HG03469 (cell line): ENCODE results near the gene LENG8.

Source experiments
- ATAC-seq: cut with Tn5 transposase; IDR thresholded peaks from one replicate; pipeline ENCODE4 v1.9.1; 2021; ENCODE audit warnings: mild to moderate bottlenecking, moderate library complexity, moderate number of reproducible peaks; ENCODE audit not compliant: unreplicated experiment

LENG8 gene

DNA sequence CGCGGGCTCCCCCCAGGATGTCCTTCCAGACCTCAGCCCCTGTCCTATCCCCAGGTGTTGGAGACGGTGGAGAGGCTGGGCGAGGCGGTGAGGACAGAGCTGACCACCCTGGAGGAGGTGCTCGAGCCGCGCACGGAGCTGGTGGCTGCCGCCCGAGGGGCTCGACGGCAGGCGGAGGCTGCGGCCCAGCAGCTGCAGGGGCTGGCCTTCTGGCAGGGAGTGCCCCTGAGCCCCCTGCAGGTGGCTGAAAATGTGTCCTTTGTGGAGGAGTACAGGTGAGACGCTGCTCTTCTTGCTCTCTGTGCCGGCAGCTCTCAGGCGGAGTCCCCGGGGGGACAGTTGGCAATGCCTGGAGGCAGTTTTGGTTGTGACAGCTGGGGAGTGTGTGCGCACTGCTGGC is 26.9 kb upstream of the LENG8 start:
- no peak for ATAC-seq

GRCh38 chr19:54424201-54424600 is 24.8 kb upstream of the LENG8 start:
- no peak for ATAC-seq

DNA sequence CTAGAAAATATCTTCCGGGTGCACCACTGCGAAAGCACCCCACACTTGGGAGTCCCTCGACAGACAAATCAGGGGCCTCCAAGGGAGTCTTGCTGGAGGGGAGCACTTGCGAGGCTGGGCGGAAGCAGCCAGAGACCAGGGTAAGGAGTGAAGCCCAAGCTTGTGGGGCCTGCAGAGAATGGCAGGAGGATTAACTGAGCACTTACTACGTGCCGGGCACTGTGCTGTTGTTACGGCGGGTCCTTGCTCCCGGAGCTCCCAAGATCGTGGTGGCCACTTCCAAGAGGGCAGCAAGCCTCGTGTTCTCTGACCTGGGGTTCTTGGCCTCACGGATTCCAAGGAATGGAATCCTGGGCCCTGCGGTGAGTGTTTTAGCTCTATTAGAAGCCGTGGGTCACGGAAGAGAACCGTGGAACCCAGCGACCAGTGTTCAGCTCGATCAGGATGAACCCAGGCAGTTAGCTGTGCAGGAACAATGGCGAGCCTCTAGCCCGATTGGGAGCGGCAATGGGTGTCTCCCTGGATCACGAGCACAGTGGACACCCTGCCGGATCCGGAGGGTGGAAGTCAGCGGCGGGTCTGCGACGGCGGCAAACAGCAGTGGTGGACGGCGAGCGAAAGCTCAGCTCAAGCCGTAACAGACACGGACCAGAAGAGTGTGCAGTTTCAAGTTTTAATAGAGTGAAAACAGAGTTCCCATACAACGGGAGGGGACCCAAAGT is 24.2 kb upstream of the LENG8 start:
- no peak for ATAC-seq

DNA sequence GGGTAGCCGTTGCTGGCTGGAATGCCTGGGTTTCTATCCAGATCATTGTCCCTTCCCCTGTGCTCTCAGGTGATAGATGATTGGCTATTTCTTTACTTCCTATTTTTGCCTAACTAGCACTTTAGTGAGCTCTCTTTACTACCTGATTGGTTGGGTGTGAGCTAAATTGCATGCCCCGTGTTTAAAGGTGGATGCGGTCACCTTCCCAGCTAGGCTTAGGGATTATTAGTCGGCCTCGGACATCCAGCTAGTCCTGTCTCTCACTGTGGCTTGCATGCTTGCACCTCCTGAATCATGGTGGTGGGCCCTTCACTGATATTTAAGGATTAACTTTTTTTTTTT is 23.6 kb upstream of the LENG8 start:
- ATAC-seq, result no peak

DNA sequence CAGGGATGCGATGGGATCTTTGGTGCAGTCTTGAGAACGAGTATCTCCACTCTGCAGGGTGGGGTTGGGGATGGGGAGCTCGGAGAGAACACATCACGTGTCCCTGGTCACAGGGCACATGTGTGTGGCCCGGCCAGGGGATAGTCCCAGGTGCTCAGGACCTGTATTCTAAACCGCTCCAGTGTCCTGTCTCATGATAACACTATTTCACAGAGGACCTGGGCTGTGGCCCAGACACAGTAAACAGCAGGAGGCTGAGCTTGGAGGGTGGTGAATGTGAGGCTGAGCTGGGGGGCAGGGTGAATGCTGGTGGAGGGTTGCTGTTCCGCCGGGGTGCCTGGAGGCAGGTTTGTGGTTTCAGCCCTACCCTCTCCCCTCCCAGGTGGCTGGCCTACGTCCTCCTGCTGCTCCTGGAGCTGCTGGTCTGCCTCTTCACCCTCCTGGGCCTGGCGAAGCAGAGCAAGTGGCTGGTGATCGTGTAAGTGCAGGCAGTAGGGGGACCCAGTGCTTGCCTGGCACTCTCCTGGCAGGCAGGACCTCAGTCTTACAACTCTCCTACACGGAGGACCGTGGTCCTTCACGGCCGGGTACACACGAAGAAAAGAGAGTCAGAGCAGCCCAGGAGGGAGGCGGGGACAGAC is 22.6 kb upstream of the LENG8 start:
- ATAC-seq, result no peak

- ATAC-seq, result no peak
These were observed 21.4 kb upstream of the LENG8 start for GRCh38 chr19:54427586-54427985.

DNA sequence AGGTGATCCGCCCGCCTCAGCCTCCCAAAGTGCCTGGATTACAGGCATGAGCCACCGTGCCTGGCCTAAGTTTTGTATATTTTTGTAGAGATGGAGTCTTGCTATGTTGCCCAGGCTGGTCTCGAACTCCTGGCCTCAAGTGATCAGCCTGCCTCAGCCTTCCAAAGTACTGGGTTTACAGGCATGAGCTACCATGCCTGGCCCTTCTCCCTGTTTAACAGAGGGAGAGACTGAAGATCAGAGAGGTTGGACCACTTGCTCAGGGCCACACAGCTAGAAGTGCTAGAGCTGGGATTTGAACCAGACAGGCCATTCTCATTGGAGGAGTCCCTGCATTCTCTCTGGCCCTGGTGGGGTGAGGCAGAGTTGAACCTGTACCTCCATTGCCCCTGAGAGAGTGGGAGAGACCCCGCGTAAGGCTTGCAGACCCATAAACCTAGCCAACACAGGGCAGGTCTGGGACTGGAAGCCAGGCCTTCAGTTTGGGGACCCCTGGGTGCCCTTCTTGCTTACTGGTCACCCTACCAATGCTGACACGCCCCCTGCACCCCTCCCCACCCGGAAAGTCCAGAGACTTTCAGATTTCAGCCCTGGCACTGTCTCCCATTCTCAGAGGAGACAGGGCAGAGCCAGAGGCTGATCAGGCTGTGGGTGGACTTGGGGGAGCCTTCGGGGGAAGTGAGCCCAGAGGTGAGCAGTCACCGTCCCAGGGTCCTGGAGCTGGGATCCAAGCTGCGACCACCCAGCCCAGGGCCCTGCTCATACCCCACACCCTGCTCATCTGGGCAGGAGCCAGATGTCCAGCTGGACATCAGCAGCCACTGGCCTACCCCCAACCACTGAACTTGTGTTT is 20.4 kb upstream of the LENG8 start:
- ATAC-seq, result no peak

DNA sequence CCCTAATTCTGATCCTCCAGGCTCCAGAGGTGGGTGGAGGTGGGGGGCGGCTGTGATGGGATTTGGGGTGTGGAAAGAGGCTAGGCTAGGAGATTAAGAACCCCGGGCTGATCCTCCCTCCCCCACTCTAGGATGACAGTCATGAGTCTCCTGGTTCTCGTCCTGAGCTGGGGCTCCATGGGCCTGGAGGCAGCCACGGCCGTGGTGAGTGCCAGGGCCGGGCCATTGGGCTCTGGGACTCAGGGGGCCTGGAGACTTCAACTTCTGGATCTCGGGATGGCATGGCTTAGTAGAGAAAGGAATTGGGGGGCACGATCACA is 19.9 kb upstream of the LENG8 start:
- no peak for ATAC-seq

- ATAC-seq, result no peak
These were observed 19.3 kb upstream of the LENG8 start for GRCh38 chr19:54429545-54430227.

- ATAC-seq, result no peak
These were observed 18.4 kb upstream of the LENG8 start for GRCh38 chr19:54430306-54431254.

- no peak for ATAC-seq
These were observed 17.7 kb upstream of the LENG8 start for GRCh38 chr19:54431255-54431838.

- no peak for ATAC-seq
These were observed 16.8 kb upstream of the LENG8 start for GRCh38 chr19:54432144-54432738.

DNA sequence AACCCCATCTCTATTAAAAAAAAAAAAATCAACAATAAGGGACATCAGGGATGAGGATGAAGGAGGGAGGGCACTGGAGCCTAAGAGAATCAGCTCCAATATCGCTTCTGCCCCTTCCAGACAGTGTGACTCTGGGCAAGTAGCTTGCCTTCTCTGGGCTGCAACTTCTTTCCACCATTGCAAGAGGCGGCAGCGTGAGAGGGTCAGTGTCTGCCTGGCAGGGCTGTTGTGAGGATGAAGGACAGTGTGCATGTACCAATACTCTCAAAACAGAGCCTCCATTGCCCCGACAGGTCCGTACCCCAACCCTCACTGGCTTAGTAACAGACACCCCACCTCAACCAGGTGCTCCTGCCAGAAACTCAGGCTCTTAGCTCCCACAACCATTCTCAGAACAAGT is 15.3 kb upstream of the LENG8 start:
- no peak for ATAC-seq

DNA sequence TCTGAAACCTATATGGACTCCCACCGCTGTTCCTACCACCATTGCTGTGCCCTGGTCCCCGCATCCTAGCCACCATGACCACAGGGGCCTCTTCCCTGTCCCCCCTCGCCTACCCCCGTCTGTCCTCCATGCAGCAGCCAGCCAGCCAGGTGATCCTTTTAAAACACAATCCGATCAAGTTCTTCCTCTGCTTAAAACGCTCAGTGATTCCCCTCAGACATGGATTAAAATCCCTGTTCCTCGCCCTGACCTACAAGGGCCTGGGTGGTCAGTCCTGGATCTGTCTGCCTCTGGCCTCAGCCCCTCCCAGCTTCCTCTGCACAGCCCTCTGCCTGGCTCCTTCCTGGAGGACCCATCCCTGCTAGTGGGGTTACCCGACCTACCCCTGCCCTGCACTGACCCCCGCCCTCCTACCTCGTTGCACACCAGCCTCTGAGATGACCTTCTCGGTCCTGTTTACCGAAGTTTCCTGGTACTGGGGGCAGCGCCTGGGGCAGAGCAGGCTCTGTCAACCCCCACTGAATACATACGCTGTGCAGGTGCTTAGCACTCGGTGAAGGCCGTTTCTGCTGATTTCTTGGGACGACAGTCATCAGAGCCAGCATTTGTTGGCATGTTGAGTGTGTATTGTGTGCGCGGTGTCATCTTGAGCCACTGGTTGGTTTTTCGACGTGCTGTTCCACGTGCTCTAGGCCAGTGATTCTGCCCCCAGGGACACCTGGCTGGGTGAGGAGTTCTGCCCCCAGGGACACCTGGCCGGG is 14.7 kb upstream of the LENG8 start:
- ATAC-seq, result no peak

- ATAC-seq, result no peak
These were observed 14.2 kb upstream of the LENG8 start for GRCh38 chr19:54434873-54435214.

DNA sequence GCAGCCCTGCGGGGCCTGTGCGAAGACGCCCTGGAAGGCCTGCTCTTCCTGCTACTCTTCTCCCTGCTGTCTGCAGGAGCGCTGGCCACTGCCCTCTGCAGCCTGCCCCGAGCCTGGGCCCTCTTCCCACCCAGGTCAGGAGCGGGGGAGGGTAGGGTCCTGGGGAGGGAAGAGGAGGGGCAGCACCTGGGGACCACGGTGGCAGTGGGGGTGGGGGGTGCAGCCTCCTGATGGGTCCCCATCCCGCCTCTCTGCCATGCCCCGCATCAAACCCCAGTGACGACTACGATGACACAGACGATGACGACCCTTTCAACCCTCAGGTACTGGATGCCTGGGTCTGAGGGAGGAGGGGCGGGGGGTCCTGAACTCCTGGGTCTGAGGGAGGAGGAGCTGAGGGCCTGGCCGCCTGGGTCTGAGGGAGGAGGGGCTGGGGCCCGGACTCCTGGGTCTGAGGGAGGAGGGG is 13.4 kb upstream of the LENG8 start:
- ATAC-seq, result no peak

DNA sequence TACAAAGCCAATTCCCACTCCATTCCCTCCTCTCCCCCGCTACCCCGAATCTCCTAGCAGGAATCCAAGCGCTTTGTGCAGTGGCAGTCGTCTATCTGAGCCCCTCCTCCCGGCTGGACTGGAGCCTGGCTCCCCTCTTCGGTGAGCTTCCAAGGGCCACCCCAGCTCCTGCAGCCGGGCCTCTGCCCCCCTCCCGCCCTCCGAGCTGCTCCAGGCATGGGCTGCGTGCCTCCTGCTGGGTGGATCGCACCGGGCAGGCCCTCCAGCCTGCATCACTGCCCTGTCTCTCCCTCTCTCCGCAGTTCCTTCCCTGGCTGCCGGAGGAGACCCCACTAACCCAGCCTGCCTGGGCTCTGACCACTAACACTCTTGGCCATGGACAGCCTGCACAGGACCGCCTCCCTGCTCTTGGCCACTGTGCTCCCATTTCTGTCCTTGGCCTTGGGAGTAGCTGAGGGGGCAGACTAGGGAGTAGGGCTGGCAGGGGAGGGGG is 12.9 kb upstream of the LENG8 start:
- ATAC-seq, result no peak

DNA sequence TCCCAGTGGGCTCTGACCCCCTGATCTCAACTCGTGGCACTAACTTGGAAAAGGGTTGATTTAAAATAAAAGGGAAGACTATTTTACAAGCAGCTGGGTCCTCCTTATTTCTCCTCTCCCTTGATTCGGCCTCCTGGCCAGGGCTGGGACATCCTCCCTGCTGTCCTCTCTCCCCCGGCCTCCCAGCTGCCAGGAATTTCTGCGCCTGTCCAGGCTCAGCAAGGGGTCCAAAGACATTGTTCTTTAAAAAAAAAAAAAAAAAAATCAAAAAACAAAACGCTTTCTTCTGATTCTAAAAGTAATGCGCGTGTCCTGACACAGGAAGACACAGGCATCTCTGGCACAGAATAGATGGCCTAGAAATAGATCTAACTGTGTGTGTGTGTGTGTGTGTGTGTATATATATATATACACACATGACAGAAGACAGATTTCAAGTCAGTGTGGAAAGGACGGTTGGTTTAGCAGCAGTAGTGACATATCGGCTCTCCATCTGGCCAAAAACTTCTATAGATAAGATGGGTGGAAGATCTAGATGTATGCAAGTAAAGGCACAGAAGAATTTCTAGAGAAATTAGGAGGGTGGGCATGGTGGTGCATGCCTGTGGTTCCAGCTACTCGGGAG is 12.3 kb upstream of the LENG8 start:
- no peak for ATAC-seq
